Lung (tissue), 12 donors: ENCODE measurements around the gene RAD50. TPM values are rescaled to one million over a fixed set of nuclear protein-coding genes. Genes with fewer than 3 reads are reported as not detected.

ENCODE experiments used
- ATAC-seq: fragments of 200-7000 bp; cut with Tn5 transposase; one replicate; pipeline ENCODE4 v1.9.1; 2020; ENCODE audit warnings: moderate number of reproducible peaks; ENCODE audit not compliant: insufficient read depth, low FRiP score
- DNase-seq, 3 donors: peaks; one replicate each; pipeline ENCODE4 v3.0.0-alpha.2; 2013 to 2017
- H3K27ac ChIP-seq, 2 donors: one replicate each; pipeline ENCODE4 v1.5.1; 2013; ENCODE audit warnings: mild to moderate bottlenecking in 2 of 2, moderate library complexity in 2 of 2, control low read depth in 1 of 2, inconsistent platforms in 1 of 2, low read depth in 1 of 2, low read length in 1 of 2
- H3K27me3 ChIP-seq, 3 donors: one replicate each; pipeline ENCODE4 v1.5.1; 2013; ENCODE audit warnings: low read length in 2 of 3; ENCODE audit not compliant: control insufficient read depth in 3 of 3, insufficient read depth in 3 of 3
- H3K36me3 ChIP-seq, 4 donors: one replicate each; pipeline ENCODE4 v1.5.1; 2013; ENCODE audit warnings: low read length in 4 of 4, mild to moderate bottlenecking in 1 of 4, moderate library complexity in 1 of 4; ENCODE audit not compliant: control insufficient read depth in 4 of 4, insufficient read depth in 4 of 4
- H3K4me1 ChIP-seq, 5 donors: one replicate each; pipeline ENCODE4 v1.5.1; 2013; ENCODE audit warnings: low read length in 5 of 5, mild to moderate bottlenecking in 2 of 5, moderate library complexity in 1 of 5; ENCODE audit not compliant: control insufficient read depth in 5 of 5, insufficient read depth in 5 of 5
- H3K4me3 ChIP-seq: one replicate; pipeline ENCODE4 v1.5.1; 2013; ENCODE audit warnings: mild to moderate bottlenecking, control low read depth, moderate library complexity
- H3K9ac ChIP-seq, 2 donors: one replicate each; pipeline ENCODE4 v1.5.1; 2013; ENCODE audit warnings: low read length in 2 of 2, control low read depth in 1 of 2; ENCODE audit not compliant: insufficient read depth in 1 of 2
- H3K9me3 ChIP-seq, 4 donors: one replicate each; pipeline ENCODE4 v1.5.1; 2013; ENCODE audit warnings: low read length in 3 of 4, mild to moderate bottlenecking in 1 of 4, moderate library complexity in 1 of 4; ENCODE audit not compliant: control insufficient read depth in 4 of 4, insufficient read depth in 3 of 4
- CTCF ChIP-seq: IDR thresholded peaks from 2 replicates; pipeline ENCODE4 v1.5.1; 2012; ENCODE audit warnings: mild to moderate bottlenecking; ENCODE audit errors: control extremely low read depth, extremely low read depth
- WGBS, 2 donors: extraction: QIAGEN DNeasy Blood & Tissue Kit; methylation state at CpG; one replicate each; pipeline ENCODE4 v1.1.7; 2013; 5-methylcytosine and 5-hydroxymethylcytosine counted together
- polyA plus RNA-seq, 2 donors: library from polyadenylated mRNA; stranded (reverse); fragments of 200-250 nt; gene quantifications; one replicate each; pipeline ENCODE4 v1.2.1, GENCODE V29; 2013
- total RNA-seq, 2 donors: library from RNA; depleted of rRNA in 1 of 2; stranded (reverse); fragments of >200 nt in 1 of 2; gene quantifications; one replicate each; pipeline ENCODE4 v1.2.1, GENCODE V29; 2014 to 2021
- donor health status: control.
- donor health status: control.
- donor health status: Bipolar disorder and iron deficiency.
- donor health status: healthy.
- donor health status: DM: yes; HTN: yes; CAD: no.

RAD50 gene
- total and polyA plus RNA-seq, 4 donors = 8.2 to 46.7 (median 18.8) TPM

DNA sequence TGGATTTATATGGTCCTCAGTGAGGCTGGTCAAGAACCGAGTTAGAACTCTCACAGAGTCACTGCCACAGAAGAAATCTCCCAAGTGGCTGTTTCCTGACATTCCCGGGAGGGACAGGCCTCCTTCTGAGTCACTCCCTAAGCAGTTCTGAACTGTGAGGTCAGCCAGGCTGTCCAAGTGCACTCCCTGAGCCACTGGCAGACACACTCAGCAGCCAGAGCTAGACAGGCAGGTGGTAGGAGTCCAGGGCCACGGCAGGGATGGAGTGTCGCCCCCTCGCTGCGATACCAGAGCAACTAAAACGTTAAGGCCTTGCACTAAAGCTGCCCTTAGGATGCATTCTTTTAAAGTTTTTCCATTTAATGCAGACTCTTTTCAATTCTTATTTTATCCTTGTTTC is 120.4 kb downstream of the RAD50 start:
- ATAC-seq (peak; percentile 84), DNase-seq (peak in 2 of 3 donors; percentile 14 to 41)
- 57 to 73% methylated on average over 7 of the region's 7 CpGs for WGBS, 2 donors

DNA sequence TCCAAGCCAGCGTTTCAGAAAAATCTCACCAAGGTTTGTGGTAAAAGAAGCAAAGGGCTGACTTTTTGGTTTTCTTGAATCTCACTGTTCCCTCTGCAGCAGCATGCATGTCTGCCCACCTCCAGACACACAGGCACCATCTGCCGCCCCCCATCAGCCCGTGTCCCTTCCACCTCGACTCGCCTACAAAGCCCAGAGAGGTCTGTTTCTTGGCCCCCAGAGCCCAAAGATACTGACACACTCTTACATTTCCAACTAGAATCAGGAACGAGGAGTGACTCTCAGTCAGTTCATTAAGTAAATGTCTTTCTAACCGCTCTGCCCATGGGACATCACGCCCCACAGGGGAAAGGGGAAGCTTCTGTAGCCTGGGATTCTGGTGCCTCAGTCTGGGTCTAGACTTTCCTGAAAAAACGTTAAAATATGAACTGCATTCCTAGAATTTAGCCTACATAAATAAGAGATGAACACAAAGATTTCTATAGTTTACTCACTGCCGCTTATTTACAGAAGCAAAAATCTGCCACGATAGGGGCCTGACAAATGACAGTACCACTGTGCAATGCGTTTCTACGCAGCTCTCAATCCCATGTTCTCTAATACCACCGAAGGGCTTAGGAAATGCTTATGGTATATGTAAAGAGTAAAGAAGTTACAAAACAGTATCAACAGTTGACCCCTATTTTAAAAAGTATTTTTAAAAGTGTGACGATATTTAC is 121.1 kb downstream of the RAD50 start:
- Histone ChIP-seq H3K4me3 (no peak overlapping the region), H3K9me3 (no peaks in the 10 kb centered on the region), H3K36me3 (no peaks in the 10 kb centered on the region), H3K9ac (no peak overlapping the region), H3K4me1 (peaks cover 0 to 2% (median 0%) of the 10 kb centered on the region in 5 donors), H3K27ac (no peak overlapping the region), H3K27me3 (no peaks in the 10 kb centered on the region)
- ATAC-seq = no peak
- no peak for TF ChIP-seq CTCF
- DNase-seq = no peak
- WGBS, 2 donors = 87 to 90% methylated on average over 15 of the region's 15 CpGs

More for the DNA sequence above, 120.4 kb downstream of the RAD50 start:
- H3K36me3 ChIP-seq = no peaks in the 10 kb centered on the region
- no peaks in the 10 kb centered on the region for H3K9me3 ChIP-seq
- no peak overlapping the region for H3K4me3 ChIP-seq
- no peak overlapping the region for H3K9ac ChIP-seq
- peaks cover 0 to 2% (median 0%) of the 10 kb centered on the region in 5 donors for H3K4me1 ChIP-seq
- no peak for TF ChIP-seq CTCF
- H3K27ac ChIP-seq = no peak overlapping the region
- no peaks in the 10 kb centered on the region for H3K27me3 ChIP-seq

GRCh38 chr5:132678735-132679134 is 122.0 kb downstream of the RAD50 start:
- ATAC-seq = no peak
- TF ChIP-seq CTCF = no peak
- no peaks in the 10 kb centered on the region for H3K36me3 ChIP-seq
- 96 to 100% methylated on average over 1 of the region's 1 CpG for WGBS, 2 donors
- no peak overlapping the region for H3K4me3 ChIP-seq
- no peak overlapping the region for H3K27ac ChIP-seq
- DNase-seq = no peak
- H3K4me1 ChIP-seq = peaks cover 0 to 2% (median 0%) of the 10 kb centered on the region in 5 donors
- H3K9me3 ChIP-seq = no peaks in the 10 kb centered on the region
- no peak overlapping the region for H3K9ac ChIP-seq
- no peaks in the 10 kb centered on the region for H3K27me3 ChIP-seq
